HCT116 (cell line): Measurements from ENCODE around the gene RPS6KC1. TPM values are rescaled to one million over a fixed set of nuclear protein-coding genes. Genes with fewer than 3 reads are reported as not detected.

Experiments
- ATAC-seq: fragments of 200-7000 bp; cut with Tn5 transposase; 2 replicates; pipeline ENCODE4 v1.9.1; 2020; ENCODE audit warnings: mild to moderate bottlenecking, moderate library complexity
- BruUV-seq: library from RNA; stranded (reverse); fragments of 400-500 nt; replicated peaks from 2 replicates; lab custom pipeline; 2021; lab: Mats Ljungman, UMichigan
- CTCF ChIA-PET: fragments of 300-600 bp; sonication (Branson Sonifier 250); formaldehyde crosslinking; loops from one replicate; lab custom pipeline; 2021; ENCODE audit warnings: antibody characterized with exemption; lab: Charles Lee
- POLR2A ChIA-PET: fragments of 300-600, 350-600 bp; sonication (Branson Sonifier 250); formaldehyde crosslinking; loops from one replicate; lab custom pipeline; 2021; ENCODE audit warnings: antibody characterized with exemption; lab: Charles Lee
- RAD21 ChIA-PET, 2 experiments: fragments of 300-600 bp; sonication (Branson Sonifier 250); formaldehyde crosslinking; loops; one replicate each; lab custom pipeline; 2023; ENCODE audit warnings: low total read pairs in 2 of 2; ENCODE audit not compliant: uncharacterized antibody in 2 of 2, unreplicated experiment in 2 of 2, low non-redundant PET in 1 of 2; lab: Charles Lee
- DNase-seq: peaks from one replicate; pipeline ENCODE4 v3.0.0-alpha.2; 2010; ENCODE audit warnings: low read depth, low spot score
- H2AFZ ChIP-seq: fragments of 200-600 bp; shearing (Covaris generic), sonication (generic); 2 replicates; pipeline ENCODE4 v1.6.1; 2017; ENCODE audit warnings: low read depth, mixed run types, mixed read lengths, antibody characterized with exemption, low read length; ENCODE audit not compliant: poor library complexity, severe bottlenecking
- H3K27ac ChIP-seq: 2 replicates; pipeline ENCODE4 v1.5.1; 2012; ENCODE audit warnings: low read depth, low read length
- H3K27me3 ChIP-seq: fragments of 200-600 bp; sonication (generic); 2 replicates; pipeline ENCODE4 v1.6.1; 2016; ENCODE audit warnings: mixed run types, low read length, mixed read lengths; ENCODE audit not compliant: insufficient read depth
- H3K36me3 ChIP-seq, 2 experiments: fragments of 200-500 bp in 1 of 2; fragments of 200-600 bp in 1 of 2; sonication (Bioruptor generic) in 1 of 2; sonication (generic) in 1 of 2; 2 replicates each; pipeline versions ENCODE4 v1.5.1 to v1.6.1; 2014 to 2016; ENCODE audit warnings: low read length in 2 of 2, inconsistent platforms in 1 of 2, mixed read lengths in 1 of 2, mixed run types in 1 of 2; ENCODE audit not compliant: insufficient read depth in 2 of 2, control insufficient read depth in 1 of 2
- H3K4me1 ChIP-seq, 2 experiments: fragments of 200-600 bp in 1 of 2; sonication (generic) in 1 of 2; 2 replicates each; pipeline versions ENCODE4 v1.5.1 to v1.6.1; 2012 to 2017; ENCODE audit warnings: low read length in 2 of 2, inconsistent platforms in 1 of 2, mild to moderate bottlenecking in 1 of 2, mixed read lengths in 1 of 2, mixed run types in 1 of 2, moderate library complexity in 1 of 2; ENCODE audit not compliant: insufficient read depth in 2 of 2, control insufficient read depth in 1 of 2
- H3K4me2 ChIP-seq: fragments of 200-600 bp; sonication (generic); 2 replicates; pipeline ENCODE4 v1.6.1; 2017; ENCODE audit warnings: mixed run types, low read length, mixed read lengths
- H3K4me3 ChIP-seq, 2 experiments: fragments of 200-600 bp in 1 of 2; sonication (generic) in 1 of 2; replicated peaks in 1 of 2; 2 replicates each; pipeline ENCODE4 v1.5.1; 2011 to 2016; ENCODE audit warnings: low read length in 2 of 2, control low read depth in 1 of 2, low read depth in 1 of 2, mild to moderate bottlenecking in 1 of 2, mixed read lengths in 1 of 2, mixed run types in 1 of 2
- H3K79me2 ChIP-seq: fragments of 200-600 bp; sonication (generic); 2 replicates; pipeline ENCODE4 v1.6.1; 2017; ENCODE audit warnings: mild to moderate bottlenecking, mixed run types, low read length, moderate library complexity, mixed read lengths; ENCODE audit not compliant: insufficient read depth
- H3K9ac ChIP-seq: fragments of 200-600 bp; sonication (generic); 2 replicates; pipeline ENCODE4 v1.6.1; 2016; ENCODE audit warnings: low read length, mixed read lengths
- H3K9me2 ChIP-seq: fragments of 200-600 bp; sonication (generic), shearing (Covaris generic); 2 replicates; pipeline ENCODE4 v1.6.1; 2017; ENCODE audit warnings: mixed run types, mild to moderate bottlenecking, moderate library complexity; ENCODE audit not compliant: insufficient read depth
- H3K9me3 ChIP-seq, 2 experiments: fragments of 200-500 bp in 1 of 2; fragments of 200-600 bp in 1 of 2; sonication (Bioruptor generic) in 1 of 2; sonication (generic) in 1 of 2; 2 replicates each; pipeline ENCODE4 v1.6.1; 2014 to 2017; ENCODE audit warnings: low read length in 2 of 2, mixed read lengths in 2 of 2, inconsistent platforms in 1 of 2, low read depth in 1 of 2, mild to moderate bottlenecking in 1 of 2, mixed run types in 1 of 2, moderate library complexity in 1 of 2; ENCODE audit not compliant: control insufficient read depth in 1 of 2, insufficient read depth in 1 of 2
- H4K20me1 ChIP-seq: fragments of 200-600 bp; sonication (generic), shearing (Covaris generic); 2 replicates; pipeline ENCODE4 v1.6.1; 2017; ENCODE audit warnings: mixed run types, mild to moderate bottlenecking, moderate library complexity; ENCODE audit not compliant: insufficient read depth
- CBX3 ChIP-seq: IDR thresholded peaks from 2 replicates; pipeline ENCODE4 v1.6.1; 2012; ENCODE audit warnings: low read depth
- CEBPB ChIP-seq: IDR thresholded peaks from 2 replicates; pipeline ENCODE4 v1.6.1; 2012; ENCODE audit warnings: low read depth
- CTCF ChIP-seq, 3 experiments: fragments of 200-600 bp in 1 of 3; sonication (generic) in 1 of 3; IDR thresholded peaks in 2 of 3; conservative IDR thresholded peaks in 1 of 3; 2 replicates each; pipeline ENCODE4 v1.5.1; 2012 to 2017; ENCODE audit warnings: low read depth in 2 of 3, low read length in 2 of 3, antibody characterized with exemption in 1 of 3, borderline replicate concordance in 1 of 3, control low read depth in 1 of 3, mild to moderate bottlenecking in 1 of 3, mixed read lengths in 1 of 3, mixed run types in 1 of 3, moderate library complexity in 1 of 3; ENCODE audit not compliant: insufficient read depth in 1 of 3
- EGR1 ChIP-seq: IDR thresholded peaks from 2 replicates; pipeline ENCODE4 v1.6.1; 2012; ENCODE audit warnings: low read depth
- EZH2 ChIP-seq: fragments of 200-600 bp; sonication (generic); IDR thresholded peaks from 2 replicates; pipeline ENCODE4 v1.6.1; 2017; ENCODE audit warnings: antibody characterized with exemption, mixed run types
- FOSL1 ChIP-seq: IDR thresholded peaks from 2 replicates; pipeline ENCODE4 v1.6.1; 2012; ENCODE audit warnings: low read depth
- JUND ChIP-seq: IDR thresholded peaks from 2 replicates; pipeline ENCODE4 v1.6.1; 2012
- POLR2A ChIP-seq: IDR thresholded peaks from 2 replicates; pipeline ENCODE4 v1.7.0; 2011; ENCODE audit warnings: borderline replicate concordance; ENCODE audit not compliant: insufficient read depth, insufficient read length; ENCODE audit errors: extremely low read depth
- RAD21 ChIP-seq: IDR thresholded peaks from 2 replicates; pipeline ENCODE4 v1.6.1; 2012; ENCODE audit warnings: low read depth, mild to moderate bottlenecking
- SIN3A ChIP-seq: IDR thresholded peaks from 2 replicates; pipeline ENCODE4 v1.6.1; 2012; ENCODE audit warnings: low read depth
- SP1 ChIP-seq: IDR thresholded peaks from 2 replicates; pipeline ENCODE4 v1.6.1; 2012; ENCODE audit warnings: low read depth
- SRF ChIP-seq: IDR thresholded peaks from 2 replicates; pipeline ENCODE4 v1.6.1; 2012; ENCODE audit warnings: low read depth
- TCF7L2 ChIP-seq: IDR thresholded peaks from 2 replicates; pipeline ENCODE4 v1.7.0; 2011; ENCODE audit warnings: borderline replicate concordance, inconsistent platforms; ENCODE audit not compliant: insufficient read depth, insufficient read length; ENCODE audit errors: extremely low read depth
- YY1 ChIP-seq: IDR thresholded peaks from 2 replicates; pipeline ENCODE4 v1.6.1; 2011; ENCODE audit warnings: low read length, low read depth, moderate library complexity, mild to moderate bottlenecking; ENCODE audit not compliant: insufficient replicate concordance; ENCODE audit errors: extremely low read depth
- ZBTB33 ChIP-seq: IDR thresholded peaks from 2 replicates; pipeline ENCODE4 v1.6.1; 2011; ENCODE audit warnings: mild to moderate bottlenecking, low read length, moderate library complexity; ENCODE audit not compliant: insufficient replicate concordance; ENCODE audit errors: extremely low read depth
- ZFX ChIP-seq: fragments of 450-650 bp; IDR thresholded peaks from 2 replicates; pipeline ENCODE4 v1.6.1; 2017
- ZNF274 ChIP-seq: fragments of 200-500 bp; sonication (Bioruptor generic); IDR thresholded peaks from 2 replicates; pipeline ENCODE4 v1.6.1; 2014; ENCODE audit warnings: mild to moderate bottlenecking, low read depth, low read length, inconsistent platforms
- intact Hi-C: fragments of 100-400 bp; cut with micrococcal nuclease; formaldehyde crosslinking; loops from 2 replicates; pipeline ENCODE4 v1.10.0; 2022
- total RNA-seq: library from RNA; stranded (reverse); gene quantifications from one replicate; pipeline ENCODE4 v1.2.1, GENCODE V29; 2021; ENCODE audit not compliant: unreplicated experiment
- TF ChIP-seq, protein P1 (sequence below): IDR thresholded peaks from 2 replicates; pipeline ENCODE4 v1.6.1; 2012
- TF ChIP-seq, protein P2 (sequence below): IDR thresholded peaks from 2 replicates; pipeline ENCODE4 v1.6.1; 2012
- TF ChIP-seq, protein P3 (sequence below): IDR thresholded peaks from 2 replicates; pipeline ENCODE4 v1.6.1; 2012; ENCODE audit warnings: low read depth

Gene RPS6KC1
- total RNA-seq, 1 experiment from 2014 or later, result 15.9 TPM

- ATAC-seq (no peak), DNase-seq (no peak)
- H3K9me3 ChIP-seq, result no peaks in the 10 kb centered on the region
- intact Hi-C loops, result no loop called here
- H3K27me3 ChIP-seq, result no peaks in the 10 kb centered on the region
- RAD21 ChIA-PET, result no interaction called here
- no peak overlapping the region for H3K4me3 ChIP-seq
- H4K20me1 ChIP-seq, result no peaks in the 10 kb centered on the region
- POLR2A ChIA-PET, result no interaction called here
- H3K4me1 ChIP-seq, result peaks cover 14 to 18% of the 10 kb centered on the region in 2 experiments
- no peaks in the 10 kb centered on the region for H3K9me2 ChIP-seq
- H3K4me2 ChIP-seq, result no peak overlapping the region
- H3K36me3 ChIP-seq, result no peaks in the 10 kb centered on the region
- TF ChIP-seq SRF (no peak), SP1 (no peak), ZFX (no peak), ZNF274 (no peak), CBX3 (no peak), JUND (no peak), CEBPB (no peak), EGR1 (no peak), ZBTB33 (no peak), YY1 (no peak), SIN3A (no peak), CTCF (IDR thresholded peaks at IDR 0.05 in 2 of 3, conservative IDR thresholded peaks at IDR 0.05 in 1 of 3; ENCODE audit: borderline replicate concordance in 1 of 3, insufficient read depth in 1 of 3, low read depth in 2 of 3, low read length in 2 of 3) (no peak), FOSL1 (no peak), EZH2 (no peak), TCF7L2 (no peak), POLR2A (no peak), RAD21 (no peak)
- TF ChIP-seq, protein P1, sequence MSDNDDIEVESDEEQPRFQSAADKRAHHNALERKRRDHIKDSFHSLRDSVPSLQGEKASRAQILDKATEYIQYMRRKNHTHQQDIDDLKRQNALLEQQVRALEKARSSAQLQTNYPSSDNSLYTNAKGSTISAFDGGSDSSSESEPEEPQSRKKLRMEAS, result no peak
- TF ChIP-seq, protein P2, sequence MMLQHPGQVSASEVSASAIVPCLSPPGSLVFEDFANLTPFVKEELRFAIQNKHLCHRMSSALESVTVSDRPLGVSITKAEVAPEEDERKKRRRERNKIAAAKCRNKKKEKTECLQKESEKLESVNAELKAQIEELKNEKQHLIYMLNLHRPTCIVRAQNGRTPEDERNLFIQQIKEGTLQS, result no peak
- TF ChIP-seq, protein P3, sequence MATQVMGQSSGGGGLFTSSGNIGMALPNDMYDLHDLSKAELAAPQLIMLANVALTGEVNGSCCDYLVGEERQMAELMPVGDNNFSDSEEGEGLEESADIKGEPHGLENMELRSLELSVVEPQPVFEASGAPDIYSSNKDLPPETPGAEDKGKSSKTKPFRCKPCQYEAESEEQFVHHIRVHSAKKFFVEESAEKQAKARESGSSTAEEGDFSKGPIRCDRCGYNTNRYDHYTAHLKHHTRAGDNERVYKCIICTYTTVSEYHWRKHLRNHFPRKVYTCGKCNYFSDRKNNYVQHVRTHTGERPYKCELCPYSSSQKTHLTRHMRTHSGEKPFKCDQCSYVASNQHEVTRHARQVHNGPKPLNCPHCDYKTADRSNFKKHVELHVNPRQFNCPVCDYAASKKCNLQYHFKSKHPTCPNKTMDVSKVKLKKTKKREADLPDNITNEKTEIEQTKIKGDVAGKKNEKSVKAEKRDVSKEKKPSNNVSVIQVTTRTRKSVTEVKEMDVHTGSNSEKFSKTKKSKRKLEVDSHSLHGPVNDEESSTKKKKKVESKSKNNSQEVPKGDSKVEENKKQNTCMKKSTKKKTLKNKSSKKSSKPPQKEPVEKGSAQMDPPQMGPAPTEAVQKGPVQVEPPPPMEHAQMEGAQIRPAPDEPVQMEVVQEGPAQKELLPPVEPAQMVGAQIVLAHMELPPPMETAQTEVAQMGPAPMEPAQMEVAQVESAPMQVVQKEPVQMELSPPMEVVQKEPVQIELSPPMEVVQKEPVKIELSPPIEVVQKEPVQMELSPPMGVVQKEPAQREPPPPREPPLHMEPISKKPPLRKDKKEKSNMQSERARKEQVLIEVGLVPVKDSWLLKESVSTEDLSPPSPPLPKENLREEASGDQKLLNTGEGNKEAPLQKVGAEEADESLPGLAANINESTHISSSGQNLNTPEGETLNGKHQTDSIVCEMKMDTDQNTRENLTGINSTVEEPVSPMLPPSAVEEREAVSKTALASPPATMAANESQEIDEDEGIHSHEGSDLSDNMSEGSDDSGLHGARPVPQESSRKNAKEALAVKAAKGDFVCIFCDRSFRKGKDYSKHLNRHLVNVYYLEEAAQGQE, result no peak
- CTCF ChIA-PET, result no interaction called here
- BruUV-seq, result no TSS peak
- no peak overlapping the region for H2AFZ ChIP-seq
- no peak overlapping the region for H3K9ac ChIP-seq
- H3K27ac ChIP-seq, result no peak overlapping the region
- H3K79me2 ChIP-seq, result no peaks in the 10 kb centered on the region
Measured at GRCh38 chr1:213180833-213181232, 129.8 kb downstream of the RPS6KC1 start.
